COR-L47 (cell line): ENCODE results near the gene OR10AD1.
"Not testable (repeated sequence)": the region's sequence is repeated elsewhere in the genome, so short reads cannot be mapped to it uniquely, and the experiment has no call there.

Source experiments
- DNase-seq: peaks from one replicate; lab custom pipeline; 2025; lab: John Stamatoyannopoulos, UW

OR10AD1 gene

DNA sequence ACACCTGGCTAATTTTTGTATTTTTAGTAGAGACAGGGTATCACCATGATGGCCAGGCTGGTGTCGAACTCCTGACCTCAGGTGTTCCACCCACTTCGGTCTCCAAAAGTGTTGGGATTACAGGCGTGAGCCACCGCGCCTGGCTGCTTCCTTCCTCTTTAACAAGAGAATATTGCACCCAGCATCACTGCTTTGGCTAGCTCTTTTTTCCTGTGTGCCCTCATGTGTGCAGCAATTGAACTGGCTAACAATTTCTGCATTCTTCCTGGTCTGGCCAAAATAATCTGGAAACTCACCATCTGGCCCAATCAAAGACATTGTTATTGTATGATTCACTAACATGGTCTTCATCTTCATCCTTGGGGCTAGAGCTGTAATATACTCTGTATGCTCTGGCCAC lies 43.0 kb downstream of the OR10AD1 start:
- DNase-seq: no peak

DNA sequence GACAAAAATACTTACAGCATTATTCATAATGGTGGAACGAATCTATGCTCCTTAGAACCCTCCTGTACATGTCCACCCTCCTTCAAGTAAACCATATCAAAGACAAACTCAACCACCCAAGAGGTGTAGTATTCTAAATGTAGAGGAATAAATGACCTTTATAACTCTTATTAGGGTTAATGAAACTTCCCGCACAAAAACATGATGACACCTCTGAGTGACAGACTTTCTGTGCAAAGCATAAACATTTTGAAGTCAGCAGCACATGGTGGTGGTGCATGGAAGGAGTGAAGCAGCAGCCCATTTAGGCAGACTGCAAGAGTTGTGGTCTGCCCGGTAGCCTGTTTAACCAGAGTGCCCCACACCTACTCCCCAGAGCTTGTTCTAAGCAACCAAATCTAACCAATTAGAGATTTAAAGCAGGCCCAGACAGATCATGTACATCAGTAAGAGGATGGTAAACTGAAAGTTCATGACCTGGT lies 45.2 kb downstream of the OR10AD1 start:
- DNase-seq: no peak

- peak; percentile 98 for DNase-seq
These were observed 45.8 kb downstream of the OR10AD1 start, which contains the start of gene ASB8 for GRCh38 chr12:48157018-48157888. Gene ASB8 (minus strand): TSS chr12:48157515. CDS start chr12:48153496, 4,019 bp downstream.

DNA sequence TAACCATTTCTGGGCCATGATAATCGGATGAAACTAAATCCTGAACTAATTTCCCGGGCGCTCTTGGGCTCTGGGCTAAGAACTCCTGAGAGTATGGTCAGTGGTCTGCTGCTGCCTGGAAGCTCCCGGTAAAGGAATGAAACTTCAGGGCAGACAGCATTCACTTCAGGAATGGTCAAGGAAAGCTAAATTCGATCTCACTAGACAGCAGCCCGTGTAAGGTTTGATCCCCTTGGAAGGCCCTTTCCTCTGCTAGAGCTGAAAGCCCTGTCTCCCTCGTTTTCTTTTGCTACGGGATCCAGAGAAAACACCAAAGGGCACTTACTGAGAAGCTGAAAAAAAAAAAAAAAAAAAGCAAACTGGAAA lies 46.5 kb downstream of the OR10AD1 start:
- no peak for DNase-seq

GRCh38 chr12:48155786-48156185 lies 47.3 kb downstream of the OR10AD1 start:
- not testable (repeated sequence) for DNase-seq
